Tibial nerve (tissue), 4 donors: ENCODE measurements around the gene TEAD4. TPM values are rescaled to one million over a fixed set of nuclear protein-coding genes. Genes with fewer than 3 reads are reported as not detected.

Source experiments
- DNase-seq, 2 donors: peaks; one replicate each; pipeline ENCODE4 v3.0.0-alpha.2; 2019; ENCODE audit warnings: low spot score in 2 of 2
- H3K27ac ChIP-seq, 4 donors: fragments of 200-600 bp; sonication (generic) in 3 of 4; one replicate each; pipeline ENCODE4 v1.5.1; 2017 to 2019; ENCODE audit warnings: mild to moderate bottlenecking in 1 of 4
- H3K27me3 ChIP-seq, 2 donors: fragments of 200-600 bp; sonication (generic) in 1 of 2; one replicate each; pipeline versions ENCODE4 v1.5.1 to v1.6.0; 2017 to 2019
- H3K36me3 ChIP-seq, 3 donors: fragments of 200-600 bp; sonication (generic); one replicate each; pipeline ENCODE4 v1.5.1; 2018 to 2019
- H3K4me1 ChIP-seq, 4 donors: fragments of 200-600 bp; sonication (generic) in 3 of 4; one replicate each; pipeline ENCODE4 v1.5.1; 2017 to 2019
- H3K4me3 ChIP-seq, 4 donors: fragments of 200-600 bp; sonication (generic) in 3 of 4; one replicate each; pipeline ENCODE4 v1.5.1; 2017 to 2019; ENCODE audit warnings: mild to moderate bottlenecking in 1 of 4, moderate library complexity in 1 of 4
- H3K9me3 ChIP-seq, 4 donors: fragments of 200-600 bp; sonication (generic) in 3 of 4; one replicate each; pipeline ENCODE4 v1.5.1; 2017 to 2019
- CTCF ChIP-seq, 5 experiments: fragments of 200-600 bp in 3 of 5; fragments of 450-650 bp in 2 of 5; sonication (generic) in 3 of 5; IDR thresholded peaks; one replicate each; pipeline ENCODE4 v1.5.1; 2016 to 2019; ENCODE audit warnings: antibody characterized with exemption in 5 of 5, mild to moderate bottlenecking in 3 of 5, moderate library complexity in 2 of 5
- EP300 ChIP-seq, 2 donors: sonication (generic); formaldehyde crosslinking; IDR thresholded peaks; one replicate each; pipeline ENCODE4 v1.6.1; 2017; ENCODE audit warnings: antibody characterized with exemption in 2 of 2, mild to moderate bottlenecking in 1 of 2
- POLR2A ChIP-seq, 2 donors: fragments of 450-650 bp; IDR thresholded peaks; one replicate each; pipeline ENCODE4 v1.6.1; 2017; ENCODE audit warnings: antibody characterized with exemption in 2 of 2, mild to moderate bottlenecking in 2 of 2, moderate library complexity in 2 of 2
- WGBS, 2 donors: methylation state at CpG; one replicate each; pipeline ENCODE4 v1.1.5; 2018; 5-methylcytosine and 5-hydroxymethylcytosine counted together
- total RNA-seq, 4 donors: library from RNA; depleted of rRNA; stranded (reverse); fragments of >200 nt; gene quantifications; one replicate each; pipeline ENCODE4 v1.1.0, GENCODE V29; 2016

TEAD4 gene
- 10 to 100 TPM; 17.2 to 34.2 (median 23.5) TPM for total RNA-seq

DNA sequence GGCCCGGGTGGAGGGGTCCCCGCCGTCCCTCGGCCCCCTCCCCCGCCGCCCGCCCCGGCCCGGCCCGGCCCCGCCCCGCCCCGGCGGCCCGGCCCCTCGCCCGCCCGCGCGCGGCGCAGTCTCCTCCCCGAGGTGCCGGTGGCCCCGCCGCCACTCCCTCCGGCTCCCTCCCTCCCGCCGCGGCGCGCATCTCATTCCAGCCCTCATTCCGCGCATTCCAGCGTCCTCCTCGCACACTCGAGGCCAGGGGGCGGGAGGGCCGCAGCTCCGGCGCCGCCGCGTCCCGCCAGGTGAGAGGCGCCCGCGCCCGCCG, at the start of gene TEAD4:
TSS of gene TEAD4 (plus strand) at position 206 of the 313 bp plus-strand sequence.
- H3K4me3 ChIP-seq: peak within 1 kb of the TSS; percentile 48 to 70 (median 60)
- TF ChIP-seq EP300 (IDR thresholded peaks at IDR 0.05) (no peak), POLR2A (IDR thresholded peaks at IDR 0.05) (no peak)
- H3K27me3 ChIP-seq: peaks cover 0 to 3% of the 10 kb centered on the region in 2 donors
- no peaks in the 10 kb centered on the region for H3K9me3 ChIP-seq
- no peaks in the 10 kb centered on the region for H3K36me3 ChIP-seq
- DNase-seq: no peak
- peak within 1 kb of the TSS; percentile 60 to 89 (median 76) for H3K27ac ChIP-seq
- peaks cover 0 to 40% (median 7%) of the 10 kb centered on the region in 4 donors for H3K4me1 ChIP-seq
- 0% methylated on average over 11 to 14 of the region's 50 CpGs for whole genome bisulfite sequencing, 2 donors

DNA sequence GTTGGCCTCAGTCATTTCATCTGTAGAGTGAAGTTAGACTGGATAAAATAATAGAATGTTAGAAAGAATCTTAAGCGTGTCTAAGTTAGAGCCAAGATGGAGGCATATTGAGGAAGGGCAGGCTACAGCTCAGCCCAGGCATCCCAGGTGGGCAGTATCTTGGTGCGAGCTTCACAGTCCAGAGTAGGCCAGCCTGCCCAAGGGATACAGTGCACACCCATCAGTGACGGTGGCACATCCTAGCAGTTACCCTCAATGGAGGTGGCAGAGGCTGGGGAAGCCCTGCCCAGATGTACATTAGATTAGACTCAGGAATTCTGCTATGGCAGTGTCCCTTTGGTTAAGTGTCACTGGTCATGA, 47.0 kb upstream of the TEAD4 start:
- 94% methylated on average over 3 of the region's 3 CpGs for WGBS, 2 donors
- no peak for TF ChIP-seq CTCF (IDR thresholded peaks at IDR 0.05)
- no peak for TF ChIP-seq POLR2A (IDR thresholded peaks at IDR 0.05)
- no peak for TF ChIP-seq EP300 (IDR thresholded peaks at IDR 0.05)
- no peak for DNase-seq
- Histone ChIP-seq H3K27ac (no peak overlapping the region), H3K27me3 (no peaks in the 10 kb centered on the region), H3K36me3 (peaks cover 0 to 74% (median 0%) of the 10 kb centered on the region in 3 donors), H3K9me3 (no peaks in the 10 kb centered on the region), H3K4me1 (peaks cover 0 to 7% (median 0%) of the 10 kb centered on the region in 4 donors), H3K4me3 (no peak overlapping the region)

- no peaks in the 10 kb centered on the region for H3K4me1 ChIP-seq
- no peak overlapping the region for H3K4me3 ChIP-seq
Measured at GRCh38 chr12:2919249-2919648, 39.9 kb upstream of the TEAD4 start.

DNA sequence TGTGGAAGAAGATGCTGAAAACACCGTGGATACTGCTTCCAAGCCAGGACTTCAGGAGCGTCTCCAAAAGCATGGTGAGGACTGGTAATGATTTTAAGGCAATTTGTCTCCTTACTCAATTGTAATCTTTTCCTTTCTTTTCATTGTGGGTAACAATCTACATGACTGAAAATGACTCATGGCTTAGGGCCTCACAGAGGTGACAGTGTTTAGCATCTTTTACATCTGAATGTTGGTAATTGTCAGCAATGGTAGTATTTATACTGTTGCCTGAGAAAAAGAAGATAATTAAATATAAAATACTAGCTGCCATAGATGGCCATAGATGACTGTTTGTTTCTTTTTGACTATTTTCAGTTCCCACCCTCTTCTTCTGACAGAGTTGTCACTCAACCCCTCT, 36.9 kb upstream of the TEAD4 start:
- Histone ChIP-seq H3K27ac (no peak overlapping the region), H3K36me3 (peaks cover 0 to 87% (median 0%) of the 10 kb centered on the region in 3 donors)
- TF ChIP-seq POLR2A (IDR thresholded peaks at IDR 0.05): no peak
- no peak for TF ChIP-seq CTCF (IDR thresholded peaks at IDR 0.05)
- no peak for TF ChIP-seq EP300 (IDR thresholded peaks at IDR 0.05)

More at GRCh38 chr12:2919249-2919648, 39.9 kb upstream of the TEAD4 start:
- no peak overlapping the region for H3K27ac ChIP-seq
- no peak for DNase-seq
- H3K27me3 ChIP-seq: no peaks in the 10 kb centered on the region
- H3K9me3 ChIP-seq: no peaks in the 10 kb centered on the region
- 75 to 76% methylated on average over 2 of the region's 2 CpGs for WGBS, 2 donors
- H3K36me3 ChIP-seq: peaks cover 0 to 88% (median 0%) of the 10 kb centered on the region in 3 donors
- TF ChIP-seq POLR2A (IDR thresholded peaks at IDR 0.05): no peak
- TF ChIP-seq EP300 (IDR thresholded peaks at IDR 0.05): no peak
- TF ChIP-seq CTCF (IDR thresholded peaks at IDR 0.05): no peak

GRCh38 chr12:2923057-2923456, 36.1 kb upstream of the TEAD4 start:
- DNase-seq: no peak
- no peak for TF ChIP-seq CTCF (IDR thresholded peaks at IDR 0.05)
- no peak for TF ChIP-seq POLR2A (IDR thresholded peaks at IDR 0.05)
- no peak for TF ChIP-seq EP300 (IDR thresholded peaks at IDR 0.05)
- Histone ChIP-seq H3K36me3 (peaks cover 0 to 87% (median 0%) of the 10 kb centered on the region in 3 donors), H3K27ac (no peak overlapping the region), H3K4me3 (no peak overlapping the region), H3K4me1 (no peaks in the 10 kb centered on the region), H3K27me3 (no peaks in the 10 kb centered on the region), H3K9me3 (no peaks in the 10 kb centered on the region)
- WGBS, 2 donors: 97 to 99% methylated on average over 9 of the region's 9 CpGs

More for the DNA sequence above, 36.9 kb upstream of the TEAD4 start:
- no peak overlapping the region for H3K4me3 ChIP-seq
- no peak for DNase-seq
- no peaks in the 10 kb centered on the region for H3K9me3 ChIP-seq
- 94 to 98% methylated on average over 2 of the region's 2 CpGs for WGBS, 2 donors
- H3K4me1 ChIP-seq: no peaks in the 10 kb centered on the region
- H3K27me3 ChIP-seq: no peaks in the 10 kb centered on the region

- 91 to 93% methylated on average over 3 of the region's 3 CpGs for WGBS, 2 donors
- Histone ChIP-seq H3K27me3 (no peaks in the 10 kb centered on the region), H3K9me3 (no peaks in the 10 kb centered on the region), H3K4me1 (no peaks in the 10 kb centered on the region), H3K36me3 (peaks cover 0 to 87% (median 0%) of the 10 kb centered on the region in 3 donors), H3K4me3 (no peak overlapping the region), H3K27ac (no peak overlapping the region)
- no peak for TF ChIP-seq CTCF (IDR thresholded peaks at IDR 0.05)
- no peak for DNase-seq
Measured at GRCh38 chr12:2924019-2924418, 35.2 kb upstream of the TEAD4 start.
